CD4-positive, alpha-beta T cell treated with Interleukin-4 for 4 hours (primary cell): ENCODE results near the gene EIF2D.

Experiments
- DNase-seq: peaks from one replicate; pipeline ENCODE4 v3.0.0-alpha.2; 2020

The EIF2D gene

DNA sequence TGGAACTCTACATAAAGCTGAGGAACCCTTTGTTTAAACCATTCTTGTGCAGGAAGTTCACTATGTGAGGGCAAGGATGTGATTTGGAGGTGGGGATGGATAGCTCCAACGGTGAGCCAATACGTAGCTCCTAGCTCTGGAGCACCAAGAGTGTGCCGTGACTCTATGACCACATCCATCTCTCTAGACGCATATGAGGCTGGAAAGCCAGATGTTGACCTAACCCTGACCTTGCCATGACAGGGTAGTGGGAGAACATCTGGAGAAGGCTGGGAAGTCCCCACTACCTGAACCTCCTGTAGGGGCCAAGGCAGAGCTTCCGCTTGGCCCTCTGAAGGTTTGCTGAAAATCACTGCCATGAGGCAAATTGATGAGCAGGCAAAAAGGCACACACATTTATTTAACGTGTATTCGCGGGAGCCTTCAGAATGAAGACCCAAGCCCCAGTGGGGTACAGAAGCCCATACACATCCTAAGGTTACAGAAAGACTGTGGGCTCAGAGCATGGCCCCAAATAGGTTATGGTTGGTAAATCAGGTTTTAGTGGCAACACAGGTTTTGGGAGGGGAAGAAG is 43.4 kb downstream of the EIF2D start:
- no peak for DNase-seq

DNA sequence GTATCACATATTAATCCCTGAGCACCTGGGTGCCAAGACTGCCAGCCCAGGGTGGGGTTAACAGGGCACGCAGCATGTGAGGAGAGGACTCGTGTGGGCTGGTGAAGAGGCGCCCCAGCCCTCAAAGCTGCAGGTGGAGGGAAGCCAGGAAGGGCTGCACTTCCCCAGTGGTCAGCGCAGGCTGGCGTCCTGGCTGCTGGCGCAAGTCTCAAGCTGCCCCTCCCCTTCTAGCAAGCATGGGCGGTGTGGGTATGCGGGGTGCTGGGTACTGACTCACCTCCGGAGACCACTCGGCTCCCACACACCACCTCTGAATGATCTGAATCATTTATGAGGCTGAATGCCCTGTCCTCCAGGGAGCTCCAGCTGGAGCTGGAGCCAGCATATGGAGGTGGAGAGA is 44.0 kb downstream of the EIF2D start:
- DNase-seq, result no peak

DNA sequence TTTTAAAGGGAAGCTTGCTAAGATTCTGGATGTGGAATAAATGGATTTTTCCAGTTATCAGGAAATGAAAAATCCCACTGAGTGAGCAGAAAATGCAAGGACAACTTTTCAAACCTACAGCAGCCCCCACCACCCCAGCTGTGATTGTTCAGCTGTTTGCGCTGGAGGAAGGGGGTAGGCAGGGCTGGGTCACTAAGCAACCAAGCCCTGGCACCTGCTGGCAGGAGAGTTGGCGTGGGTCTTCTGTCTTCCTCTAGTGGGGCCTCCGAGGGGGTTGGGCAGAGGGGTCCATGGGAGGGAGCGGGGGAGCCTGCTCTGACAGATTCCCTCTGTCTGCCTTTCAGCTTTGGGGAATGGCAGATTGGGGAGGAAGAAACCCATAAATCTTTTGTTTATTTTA is 45.3 kb downstream of the EIF2D start:
- DNase-seq, result no peak

DNA sequence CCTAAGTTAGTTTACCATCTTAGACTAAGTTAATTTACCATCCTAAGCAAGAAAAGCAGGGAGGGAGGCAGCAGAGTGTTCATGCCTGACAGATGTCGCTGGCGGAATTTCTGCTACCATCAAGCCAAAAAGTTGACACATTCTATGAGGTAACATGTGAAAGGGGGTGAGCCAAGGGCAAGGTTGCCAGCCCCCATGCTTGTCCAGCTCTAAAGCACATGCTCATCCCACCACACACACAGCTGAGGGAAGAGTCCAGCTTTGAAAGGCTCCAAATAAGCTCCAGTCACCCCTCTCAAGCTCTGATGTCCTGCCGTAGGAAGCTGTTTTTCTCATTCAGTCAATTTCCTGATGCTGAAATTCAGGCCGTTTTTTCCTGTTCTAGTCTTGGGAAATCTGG is 46.3 kb downstream of the EIF2D start:
- no peak for DNase-seq

DNA sequence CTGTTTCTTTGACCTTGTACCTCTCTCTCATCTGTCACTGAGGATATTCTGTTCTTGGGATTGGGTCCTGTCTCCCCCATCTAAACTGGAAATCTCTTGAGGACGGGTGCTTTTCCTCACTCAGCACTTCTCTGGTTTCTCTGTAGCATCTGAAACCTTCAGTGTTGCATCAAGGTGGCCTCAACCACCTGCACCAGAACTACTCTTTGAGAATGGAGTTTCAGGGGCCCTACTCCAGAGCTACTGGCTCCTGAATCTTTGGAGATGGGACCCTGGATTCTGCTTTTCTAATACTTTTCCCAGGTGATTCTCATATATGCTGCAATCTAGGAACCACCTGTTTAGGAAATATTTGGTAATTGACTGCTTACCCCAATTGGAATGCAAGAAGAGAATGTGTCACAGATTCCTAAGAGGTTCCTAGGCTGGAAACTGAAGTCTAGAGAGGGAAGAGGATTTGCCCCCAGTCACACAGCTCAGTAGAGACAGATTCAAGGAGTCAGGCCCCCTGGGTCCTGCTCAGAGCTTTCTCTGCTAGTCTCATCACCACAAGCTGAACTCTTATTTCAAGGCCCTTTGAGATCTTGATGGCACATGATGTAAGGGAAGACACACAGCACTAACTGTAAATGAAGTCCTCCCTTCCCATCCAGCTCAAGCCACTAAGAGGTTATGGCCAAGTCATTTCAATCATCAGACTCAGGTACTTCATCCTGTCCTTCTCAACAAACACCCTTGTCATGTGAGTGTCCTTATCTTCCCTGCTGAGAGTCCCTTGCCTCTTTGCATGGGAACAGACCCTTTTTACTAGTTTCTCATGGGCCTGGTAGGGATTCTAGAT is 48.7 kb downstream of the EIF2D start:
- no peak for DNase-seq

DNA sequence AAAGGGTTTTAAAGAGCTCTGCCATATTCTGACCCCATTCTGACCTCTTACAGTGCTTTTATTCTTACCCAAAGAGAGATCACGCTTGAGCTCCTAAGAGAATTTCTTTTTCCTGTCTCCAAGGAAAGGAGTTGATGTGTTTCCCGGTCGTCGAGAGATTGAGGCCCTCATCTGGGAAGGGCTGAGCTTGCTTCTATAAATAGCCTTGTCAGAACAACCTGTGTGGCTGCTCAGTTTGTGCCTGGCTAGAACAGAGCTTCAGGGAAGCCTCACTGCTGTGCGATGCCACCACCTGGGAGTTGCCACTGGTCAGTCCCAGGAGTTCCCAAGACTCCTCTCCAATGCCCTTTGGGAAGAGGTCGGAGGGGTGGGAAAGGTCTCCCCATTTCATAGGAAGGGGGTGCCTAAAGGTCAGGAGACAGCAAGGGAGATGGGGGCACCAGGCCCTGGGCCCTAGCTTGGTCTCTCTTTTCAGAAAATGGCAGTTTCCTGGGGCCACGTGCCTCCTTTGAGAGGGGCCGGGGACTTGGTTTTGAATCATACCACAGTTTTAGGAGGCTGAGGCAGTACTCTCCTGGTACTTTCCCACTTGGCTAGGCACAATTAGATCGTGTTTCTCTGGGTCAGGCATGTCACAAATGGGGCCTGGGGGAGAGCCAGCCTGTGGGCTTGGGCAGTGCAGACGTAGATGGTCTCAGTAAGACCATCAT is 52.1 kb downstream of the EIF2D start:
- DNase-seq, result no peak

DNA sequence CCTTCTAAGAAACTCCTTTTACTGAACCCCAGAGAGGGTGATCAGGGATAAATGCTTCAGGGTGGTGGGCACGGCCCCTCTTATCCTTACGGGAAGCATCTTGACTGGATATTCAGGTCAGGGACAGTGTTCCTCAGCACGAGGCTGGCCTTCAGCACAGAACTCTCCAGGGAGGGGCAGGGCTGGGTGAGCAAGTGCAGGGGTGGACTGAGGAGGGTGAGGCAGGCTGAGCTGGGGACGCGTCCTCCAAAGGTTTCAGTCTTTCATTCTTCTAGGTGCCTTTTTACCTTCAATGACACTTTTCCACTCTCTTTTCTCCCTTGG is 52.6 kb downstream of the EIF2D start:
- no peak for DNase-seq

DNA sequence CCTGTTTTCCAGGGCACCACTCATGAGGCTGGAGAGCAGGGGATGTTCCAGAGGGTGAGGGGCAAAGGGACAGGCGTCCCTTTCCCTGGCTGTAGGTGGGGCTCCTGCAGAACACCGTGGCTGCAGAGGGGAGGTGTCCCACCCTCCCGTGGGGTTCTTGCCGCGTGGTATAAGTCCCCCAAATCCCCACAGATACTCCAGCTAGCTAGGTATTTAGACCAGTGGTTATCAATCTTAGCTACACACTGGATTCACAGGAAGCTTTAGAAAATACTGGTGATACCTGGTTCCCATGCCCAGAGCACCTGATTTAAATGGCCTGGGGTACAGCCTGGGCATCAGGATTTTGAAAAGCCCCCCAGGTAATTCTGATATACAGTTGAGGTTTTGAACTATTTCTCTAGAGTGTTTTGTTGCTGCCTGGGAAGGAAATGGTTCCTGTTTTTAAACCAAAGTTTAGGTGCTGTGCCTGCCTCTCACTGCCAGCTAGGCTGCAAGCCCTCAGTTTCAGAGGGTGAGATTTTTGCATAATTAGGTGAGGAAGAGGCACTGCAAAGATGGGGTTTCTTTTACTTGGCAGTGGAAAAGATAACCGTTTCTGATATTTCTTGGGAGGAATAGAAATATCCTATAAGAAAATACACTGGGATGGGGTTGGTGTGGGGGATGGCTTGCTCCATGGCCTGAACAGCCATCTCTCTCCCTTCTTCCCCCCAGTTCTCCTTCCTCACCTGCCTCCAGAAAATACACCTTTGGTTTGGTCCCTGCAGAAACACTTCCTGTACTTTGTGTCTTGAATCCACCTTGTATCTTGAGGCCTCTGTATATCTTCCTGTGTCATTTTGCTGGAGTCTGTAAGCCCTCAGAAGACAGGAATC is 53.2 kb downstream of the EIF2D start:
- DNase-seq, result peak; percentile 27

DNA sequence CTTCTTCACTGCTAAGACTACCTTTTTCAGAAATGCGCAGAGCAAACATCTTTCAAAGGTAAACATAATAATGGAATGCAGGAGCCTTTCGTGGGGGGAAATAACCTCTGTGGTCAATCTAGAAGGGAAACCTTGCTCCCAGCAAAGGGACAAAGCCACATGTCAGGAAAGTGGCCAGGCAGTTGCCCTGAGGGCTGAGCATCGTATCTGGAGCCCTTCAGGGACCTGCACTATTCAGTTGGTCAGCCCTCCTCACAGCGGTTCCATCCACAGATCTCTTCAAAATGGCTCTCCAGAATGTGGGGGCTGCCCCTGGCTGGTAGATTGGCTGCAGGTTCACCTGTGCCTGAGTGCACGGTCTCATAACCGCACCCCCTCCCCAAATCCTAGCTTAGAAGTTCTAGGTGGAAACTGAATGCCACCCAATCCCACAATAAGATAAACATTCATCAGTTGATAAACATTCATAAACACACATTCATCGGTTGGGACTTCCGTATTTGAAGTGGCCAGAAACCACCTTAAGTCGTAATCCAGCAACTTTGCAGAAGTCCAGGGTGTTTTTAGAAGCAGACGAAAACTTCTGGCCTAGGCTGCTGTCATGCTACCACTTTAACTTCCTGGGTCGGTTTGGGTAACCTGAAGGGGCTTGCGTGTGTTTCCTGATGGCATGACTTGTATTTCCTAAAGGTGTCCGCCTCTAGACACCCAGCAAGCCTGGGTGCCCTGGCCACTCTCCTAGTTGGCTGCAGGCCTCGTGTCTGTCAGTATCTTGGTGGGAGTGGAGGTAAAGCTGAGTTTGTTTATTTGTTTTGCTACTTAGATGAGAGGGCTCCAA is 54.4 kb downstream of the EIF2D start:
- DNase-seq, result peak; percentile 52

DNA sequence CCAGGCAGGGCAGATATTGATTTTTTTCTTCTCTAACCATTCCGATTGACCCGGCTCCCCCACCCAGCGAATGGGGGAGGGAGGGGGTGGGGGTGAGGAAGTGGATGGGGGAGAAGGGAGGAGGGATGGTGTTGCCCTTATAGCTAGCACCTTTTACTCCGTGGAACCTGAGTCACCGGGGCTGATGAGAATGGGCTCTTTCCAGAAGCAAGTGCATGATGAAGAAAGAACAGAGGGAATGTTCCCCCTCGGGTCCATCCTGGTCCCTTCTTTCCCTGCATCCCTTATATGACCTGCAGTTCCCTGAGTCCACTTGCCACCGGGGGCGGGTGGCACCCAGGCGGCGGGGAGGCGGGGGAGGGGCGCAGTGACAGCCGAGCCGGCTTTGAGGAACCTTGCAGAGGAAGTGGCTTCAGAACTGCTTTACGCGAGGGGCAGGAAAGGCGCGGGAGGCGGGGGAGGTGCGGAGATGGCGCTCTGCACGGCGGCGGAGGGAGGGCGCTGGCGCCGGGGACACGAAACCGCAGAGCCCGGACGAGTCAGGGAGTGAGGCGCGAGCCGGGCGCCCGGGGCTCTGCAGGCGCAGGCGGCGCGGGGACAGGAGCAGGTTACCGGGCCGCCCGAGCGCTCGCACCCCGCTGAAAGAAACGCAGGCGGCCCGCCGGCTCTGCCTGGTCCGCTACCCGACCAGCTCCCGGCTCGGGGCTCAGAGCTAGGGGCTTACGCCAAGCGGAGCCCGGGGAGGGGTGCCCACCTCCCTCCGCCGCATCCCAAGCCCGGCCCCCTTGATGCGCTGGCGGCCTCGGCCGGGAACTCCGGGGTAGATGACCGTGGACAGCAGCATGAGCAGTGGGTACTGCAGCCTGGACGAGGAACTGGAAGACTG is 55.3 kb downstream of the EIF2D start:
- DNase-seq, result peak; percentile 87

DNA sequence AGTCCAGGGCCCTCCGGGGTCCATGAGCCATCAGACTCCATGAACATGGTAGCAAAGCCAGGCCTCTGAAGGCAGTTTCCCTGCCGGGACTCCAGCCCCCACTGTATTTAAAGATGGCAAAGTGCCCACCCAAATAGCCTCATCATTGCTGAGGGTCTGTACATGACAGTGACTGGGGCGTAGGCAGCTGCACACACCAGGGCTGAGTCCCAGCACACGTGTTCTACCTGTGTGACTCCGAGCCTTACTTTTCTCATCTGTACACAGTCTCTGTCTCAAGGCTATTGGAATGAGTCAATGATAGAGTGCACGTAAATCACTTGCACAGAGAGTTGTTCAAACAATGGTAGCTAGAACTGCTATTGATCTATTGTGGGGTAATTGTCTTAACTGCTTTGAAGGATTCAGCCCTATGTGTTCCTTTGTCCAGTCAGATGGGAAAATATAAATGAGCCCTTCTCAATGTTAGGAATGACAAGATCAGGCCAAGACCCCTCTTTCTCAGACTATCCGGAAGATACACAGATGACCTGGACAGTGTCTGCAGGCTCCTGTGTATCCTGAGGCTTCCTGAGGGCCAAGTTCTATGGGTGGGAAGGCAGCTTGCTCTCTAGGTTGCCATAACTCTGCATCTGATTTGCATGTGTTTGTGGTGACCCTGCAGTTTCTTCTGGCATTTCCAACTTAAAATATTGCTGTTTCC is 56.1 kb downstream of the EIF2D start:
- peak; percentile 52 for DNase-seq

DNA sequence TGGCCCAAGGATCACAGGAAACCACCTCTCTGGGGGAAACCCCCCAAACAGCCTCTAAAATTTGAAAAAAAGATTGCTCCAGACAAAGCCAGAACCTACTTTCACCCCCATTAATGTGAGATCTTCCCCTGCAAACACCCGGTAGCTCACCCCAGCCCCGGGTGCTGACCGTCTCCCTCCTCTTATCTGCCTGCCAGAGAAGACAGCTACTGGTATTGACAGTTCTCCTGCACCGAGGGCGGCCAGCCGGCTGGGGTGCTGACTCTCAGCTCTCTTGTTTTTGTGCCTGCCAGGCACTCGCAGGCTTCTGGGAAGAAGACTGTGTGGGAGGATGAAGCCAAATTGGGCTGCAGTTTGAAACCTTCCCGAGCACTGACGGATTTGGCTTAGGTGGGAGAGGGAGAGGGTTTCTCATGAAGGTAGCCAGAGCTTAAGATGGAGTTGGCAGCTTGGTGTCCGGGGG is 56.8 kb downstream of the EIF2D start:
- peak; percentile 58 for DNase-seq

DNA sequence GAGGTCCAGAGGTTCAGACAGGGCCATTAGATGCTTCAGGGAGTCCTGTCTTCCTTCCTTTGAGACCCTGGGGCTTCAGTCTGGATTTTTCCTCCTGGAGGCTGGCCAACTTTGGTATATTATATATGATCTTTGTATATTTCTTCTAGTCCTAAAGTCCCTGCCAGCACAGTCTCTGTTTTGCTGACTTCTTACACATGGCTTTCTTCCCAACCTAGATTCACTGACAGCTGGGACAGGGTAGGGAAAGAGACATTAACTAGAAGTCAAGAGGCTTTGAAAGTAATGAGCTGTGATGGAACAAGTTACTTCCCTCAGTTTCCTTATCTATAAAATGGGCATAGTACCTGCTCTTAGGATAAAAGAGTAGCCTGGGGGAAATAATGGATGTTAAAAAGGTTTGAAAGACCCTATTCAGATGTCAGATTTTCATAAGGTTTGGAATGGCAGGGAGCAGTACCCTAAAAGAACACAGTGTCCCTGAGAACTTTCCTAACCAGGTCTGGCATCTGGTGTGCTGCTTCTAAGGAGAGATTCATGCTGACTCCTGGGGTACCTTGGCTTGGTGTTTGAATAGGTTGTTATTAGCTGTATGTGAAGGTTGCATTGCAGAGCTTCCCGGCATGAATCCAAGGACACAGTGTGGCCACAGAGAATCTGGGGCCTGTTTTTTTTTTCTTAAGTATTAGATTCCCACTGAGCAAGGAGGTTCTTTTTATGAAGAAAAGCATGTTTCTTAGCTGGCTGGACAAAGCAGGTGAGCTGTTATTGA is 57.4 kb downstream of the EIF2D start:
- DNase-seq, result no peak

DNA sequence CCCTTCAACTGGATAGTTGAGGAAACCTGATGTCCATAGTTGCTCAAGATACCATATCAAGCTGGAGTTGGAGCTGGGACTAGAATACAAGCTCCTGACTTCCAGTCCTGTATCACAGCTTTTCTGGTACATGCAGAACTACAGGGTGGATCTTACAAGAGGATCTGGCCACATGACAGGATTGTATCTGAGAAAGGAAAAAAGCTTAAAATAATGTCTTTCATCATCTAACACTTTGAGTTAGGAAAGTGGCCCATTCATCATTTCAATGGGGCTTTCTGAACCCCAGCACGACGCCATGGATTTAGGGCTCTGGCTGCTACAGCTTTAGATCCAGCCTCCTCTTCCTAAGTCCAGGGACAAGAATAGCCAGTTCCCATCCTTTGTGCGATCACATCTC is 58.1 kb downstream of the EIF2D start:
- no peak for DNase-seq

DNA sequence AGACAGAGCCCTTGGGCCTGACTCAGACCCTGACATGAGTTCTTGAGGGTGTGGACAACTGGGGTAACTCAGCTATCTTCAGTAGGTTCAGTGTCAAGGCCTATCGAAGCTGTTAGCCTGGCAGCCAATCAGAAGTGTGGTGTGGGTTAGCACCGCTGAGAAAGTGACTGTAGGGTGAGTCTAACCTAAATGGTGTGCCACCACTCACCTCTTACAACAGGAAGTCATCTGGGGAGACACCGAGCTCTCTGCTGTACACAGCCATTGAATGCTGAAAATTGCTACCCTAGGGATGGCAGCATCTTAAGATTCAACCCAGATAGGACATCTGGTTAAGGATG is 60.3 kb downstream of the EIF2D start:
- DNase-seq, result peak; percentile 95

DNA sequence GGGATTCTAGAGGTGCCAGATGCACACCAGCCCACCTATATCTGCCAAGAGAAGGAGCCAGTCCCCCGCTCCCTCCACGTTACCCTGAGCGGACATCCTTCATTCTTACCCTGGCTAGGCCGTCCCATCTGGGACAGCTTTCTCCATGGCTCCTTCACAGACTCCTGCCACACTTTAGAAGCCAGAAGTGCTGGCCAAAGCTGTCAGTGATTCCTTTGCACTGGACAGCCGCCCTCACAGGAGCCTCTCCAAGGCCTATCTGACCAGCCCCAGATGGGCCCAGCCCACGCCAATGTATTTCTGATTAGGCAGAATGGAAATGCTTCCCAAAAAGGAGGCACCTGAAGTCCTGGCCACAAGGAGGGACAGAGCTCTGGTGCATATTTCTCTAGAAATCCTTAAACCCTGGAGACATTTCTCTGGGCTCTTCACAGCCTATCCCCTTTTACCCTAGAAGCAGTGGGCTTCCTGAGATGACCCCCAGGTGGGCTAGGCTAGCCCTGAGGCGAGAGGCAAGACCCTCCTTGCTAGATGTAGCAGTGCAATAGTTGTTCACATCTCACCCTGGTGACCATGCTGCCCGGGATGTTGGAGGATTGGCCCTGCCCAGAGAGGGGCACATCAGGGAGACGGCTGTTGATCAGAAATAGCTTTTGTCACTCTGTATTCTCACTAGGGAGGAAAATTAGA is 60.8 kb downstream of the EIF2D start:
- no peak for DNase-seq

DNA sequence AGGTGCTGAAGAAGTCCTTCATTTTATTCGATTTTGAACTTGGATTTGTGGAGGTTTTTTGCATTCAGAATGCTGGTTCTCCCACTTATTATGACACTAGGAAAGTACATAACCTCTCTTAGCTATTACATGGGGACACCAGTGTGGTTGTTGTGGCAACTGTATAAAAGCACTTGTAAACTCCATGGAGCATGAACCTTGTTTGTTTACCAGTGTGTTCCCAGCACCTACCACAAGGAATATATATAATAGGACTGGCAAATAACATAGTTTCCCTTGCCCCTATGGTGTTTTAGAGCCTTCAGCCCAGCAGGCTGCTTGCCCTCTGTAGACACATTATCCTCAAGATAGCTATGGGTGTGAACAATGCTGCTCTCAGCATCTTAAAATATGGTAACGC is 61.8 kb downstream of the EIF2D start:
- DNase-seq, result no peak

DNA sequence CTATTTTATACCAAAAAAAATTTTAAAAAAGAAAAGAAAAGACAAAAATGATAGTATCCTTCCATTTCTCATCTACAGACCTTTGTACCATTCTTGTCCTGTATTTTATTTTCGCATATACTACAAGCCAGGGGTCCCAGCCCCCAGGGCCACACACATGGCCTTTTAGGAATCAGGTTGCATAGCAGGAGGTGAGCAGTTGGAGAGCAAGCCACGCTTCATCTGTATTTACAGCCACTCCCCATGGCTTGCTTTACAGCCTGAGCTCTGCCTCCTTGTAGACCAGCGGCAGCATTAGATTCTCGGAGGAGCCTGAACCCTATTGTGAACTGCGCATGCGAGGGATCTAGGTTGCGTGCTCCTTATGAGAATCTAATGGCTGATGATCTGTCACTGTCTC is 65.2 kb downstream of the EIF2D start:
- DNase-seq, result no peak

DNA sequence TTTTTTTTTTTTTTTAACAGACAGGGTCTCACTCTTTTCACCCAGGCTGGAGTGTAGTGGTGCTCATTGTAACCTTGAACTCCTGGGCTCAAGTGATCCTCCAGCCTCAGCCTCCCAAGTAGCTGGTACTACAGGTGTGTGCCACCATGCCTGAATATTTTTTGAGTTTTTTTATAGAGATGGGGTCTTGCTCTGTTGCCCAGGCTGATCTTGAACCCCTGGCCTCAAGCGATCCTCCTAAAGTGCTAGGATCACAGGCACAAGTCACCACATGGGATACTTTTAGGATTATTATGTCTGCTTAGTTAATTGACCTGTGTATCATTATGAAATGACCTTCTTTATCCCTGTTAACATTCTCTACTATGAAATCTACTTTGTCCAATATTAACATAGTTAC is 66.9 kb downstream of the EIF2D start:
- no peak for DNase-seq
